ENCODE measurements around the gene YTHDC1. TPM values are rescaled to one million over a fixed set of nuclear protein-coding genes. Genes with fewer than 3 reads are reported as not detected.

YTHDC1 gene
- total RNA-seq, 4 donors from 2014 or later = 28.0 to 73.1 (median 34.9) TPM

DNA sequence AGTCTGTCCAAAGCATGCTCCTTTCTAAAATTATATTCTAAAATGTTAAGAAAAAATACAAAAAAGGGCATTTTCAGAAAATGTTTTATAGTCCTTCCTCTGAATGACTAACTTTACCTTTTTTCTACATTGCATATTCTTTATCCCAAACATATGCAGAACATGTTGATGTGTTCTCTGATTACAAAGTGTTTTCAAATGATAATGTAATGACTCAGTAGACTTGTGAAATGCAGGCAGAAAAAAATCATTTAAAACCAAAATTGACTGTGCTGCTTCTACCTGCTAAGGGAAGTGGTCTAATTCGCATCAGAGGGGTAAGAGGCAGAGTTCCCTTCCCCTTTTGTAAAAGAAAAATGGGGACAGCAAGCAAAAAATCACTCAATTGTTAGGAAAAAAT, 22.7 kb upstream of the YTHDC1 start:
- H3K9me3 ChIP-seq = no peaks in the 10 kb centered on the region
- H3K36me3 ChIP-seq = no peaks in the 10 kb centered on the region
- TF ChIP-seq, protein P1, sequence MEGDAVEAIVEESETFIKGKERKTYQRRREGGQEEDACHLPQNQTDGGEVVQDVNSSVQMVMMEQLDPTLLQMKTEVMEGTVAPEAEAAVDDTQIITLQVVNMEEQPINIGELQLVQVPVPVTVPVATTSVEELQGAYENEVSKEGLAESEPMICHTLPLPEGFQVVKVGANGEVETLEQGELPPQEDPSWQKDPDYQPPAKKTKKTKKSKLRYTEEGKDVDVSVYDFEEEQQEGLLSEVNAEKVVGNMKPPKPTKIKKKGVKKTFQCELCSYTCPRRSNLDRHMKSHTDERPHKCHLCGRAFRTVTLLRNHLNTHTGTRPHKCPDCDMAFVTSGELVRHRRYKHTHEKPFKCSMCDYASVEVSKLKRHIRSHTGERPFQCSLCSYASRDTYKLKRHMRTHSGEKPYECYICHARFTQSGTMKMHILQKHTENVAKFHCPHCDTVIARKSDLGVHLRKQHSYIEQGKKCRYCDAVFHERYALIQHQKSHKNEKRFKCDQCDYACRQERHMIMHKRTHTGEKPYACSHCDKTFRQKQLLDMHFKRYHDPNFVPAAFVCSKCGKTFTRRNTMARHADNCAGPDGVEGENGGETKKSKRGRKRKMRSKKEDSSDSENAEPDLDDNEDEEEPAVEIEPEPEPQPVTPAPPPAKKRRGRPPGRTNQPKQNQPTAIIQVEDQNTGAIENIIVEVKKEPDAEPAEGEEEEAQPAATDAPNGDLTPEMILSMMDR (IDR thresholded peaks at IDR 0.05 in 4 of 5, conservative IDR thresholded peaks at IDR 0.05 in 1 of 5) = no peak
- no peak for TF ChIP-seq POLR2A (IDR thresholded peaks at IDR 0.05)
- peaks cover 0 to 4% of the 10 kb centered on the region in 2 donors for H3K4me1 ChIP-seq
- no peak overlapping the region for H3K27ac ChIP-seq
- in situ Hi-C loops (cut with MboI; ENCODE audit: low sequenced_read_pairs in 4 of 4) = no loop called here
- H3K4me3 ChIP-seq = no peak overlapping the region
- intact Hi-C loops (cut with DNase I; ENCODE audit: low total_unique reads) = loop anchor here (2.0 kb wide), 1 partner anchor 22 kb away; the partner anchor contains the start of gene YTHDC1
- H3K27me3 ChIP-seq = peaks cover 0 to 5% (median 0%) of the 10 kb centered on the region in 3 donors
- ATAC-seq = no peak
- no peak for DNase-seq

DNA sequence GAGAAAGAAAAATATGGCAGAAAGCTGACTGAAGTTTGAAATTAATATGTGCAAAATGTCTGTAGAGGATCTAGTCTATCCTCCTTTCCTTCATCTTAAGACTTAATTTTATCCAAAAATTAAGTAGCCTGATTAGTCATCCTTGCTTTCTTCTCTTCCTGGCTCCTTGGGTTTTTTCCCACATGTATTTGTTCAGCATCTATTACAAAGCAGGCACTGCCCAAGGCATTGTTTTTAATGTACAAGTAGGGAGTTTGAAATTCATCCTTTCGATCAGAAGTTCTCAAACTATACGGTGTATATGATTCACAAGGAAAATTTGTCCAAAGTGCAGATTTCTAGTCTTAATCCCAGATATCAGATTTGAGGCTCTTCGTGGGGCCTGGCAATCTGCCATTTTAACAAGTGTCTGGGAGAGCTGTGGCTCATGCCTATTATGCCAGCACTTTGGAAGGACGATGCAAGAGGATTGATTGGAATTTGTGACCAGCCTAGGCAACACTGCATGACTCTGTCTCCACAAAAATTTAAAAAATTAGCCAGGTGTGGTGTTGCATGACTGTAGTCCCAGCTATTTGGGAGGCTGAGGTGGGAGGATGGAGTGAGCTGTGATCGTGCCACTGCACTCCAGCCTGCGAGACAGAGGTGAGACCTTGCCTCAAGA, 19.4 kb upstream of the YTHDC1 start:
- intact Hi-C loops (cut with DNase I; ENCODE audit: low total_unique reads) = no loop called here
- Histone ChIP-seq H3K4me1 (peaks cover 0 to 4% of the 10 kb centered on the region in 2 donors), H3K4me3 (no peak overlapping the region), H3K36me3 (no peaks in the 10 kb centered on the region), H3K27ac (no peak overlapping the region), H3K27me3 (peaks cover 0 to 3% (median 0%) of the 10 kb centered on the region in 3 donors), H3K9me3 (no peaks in the 10 kb centered on the region)
- no peak for ATAC-seq
- TF ChIP-seq, protein P1 (IDR thresholded peaks at IDR 0.05 in 4 of 5, conservative IDR thresholded peaks at IDR 0.05 in 1 of 5) = no peak
- TF ChIP-seq POLR2A (IDR thresholded peaks at IDR 0.05) = no peak
- no peak for DNase-seq
- in situ Hi-C loops (cut with MboI; ENCODE audit: low sequenced_read_pairs in 4 of 4) = no loop called here

DNA sequence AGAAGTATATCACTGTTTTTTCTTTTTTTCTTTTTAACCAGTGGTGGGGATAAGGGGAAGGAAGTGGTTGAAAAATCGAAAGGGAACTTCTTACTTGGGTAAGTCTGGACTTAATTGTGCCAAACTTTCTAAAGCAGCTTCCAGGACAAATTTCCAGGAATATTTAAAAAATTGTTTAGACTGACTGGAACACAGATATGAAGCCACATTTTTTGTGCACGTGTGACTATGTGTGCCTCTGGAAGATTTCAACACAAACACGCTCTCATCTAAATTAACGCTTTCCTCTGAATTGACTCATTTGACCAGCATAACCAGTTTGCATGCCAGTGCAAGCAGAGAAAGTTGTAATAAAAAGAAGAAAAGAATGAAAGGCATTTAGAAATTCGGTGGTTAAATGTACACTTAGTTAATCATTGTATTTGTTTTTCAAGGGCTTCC, 18.8 kb upstream of the YTHDC1 start:
- in situ Hi-C loops (cut with MboI; ENCODE audit: low sequenced_read_pairs in 4 of 4) (no loop called here), intact Hi-C loops (cut with DNase I; ENCODE audit: low total_unique reads) (no loop called here)
- peaks cover 0 to 4% of the 10 kb centered on the region in 2 donors for H3K4me1 ChIP-seq
- peaks cover 0 to 3% (median 0%) of the 10 kb centered on the region in 3 donors for H3K27me3 ChIP-seq
- H3K9me3 ChIP-seq = no peaks in the 10 kb centered on the region
- H3K36me3 ChIP-seq = no peaks in the 10 kb centered on the region
- H3K27ac ChIP-seq = no peak overlapping the region
- DNase-seq (no peak), ATAC-seq (no peak)
- no peak for TF ChIP-seq POLR2A (IDR thresholded peaks at IDR 0.05)
- TF ChIP-seq, protein P1 (IDR thresholded peaks at IDR 0.05 in 4 of 5, conservative IDR thresholded peaks at IDR 0.05 in 1 of 5) = no peak
- no peak overlapping the region for H3K4me3 ChIP-seq

DNA sequence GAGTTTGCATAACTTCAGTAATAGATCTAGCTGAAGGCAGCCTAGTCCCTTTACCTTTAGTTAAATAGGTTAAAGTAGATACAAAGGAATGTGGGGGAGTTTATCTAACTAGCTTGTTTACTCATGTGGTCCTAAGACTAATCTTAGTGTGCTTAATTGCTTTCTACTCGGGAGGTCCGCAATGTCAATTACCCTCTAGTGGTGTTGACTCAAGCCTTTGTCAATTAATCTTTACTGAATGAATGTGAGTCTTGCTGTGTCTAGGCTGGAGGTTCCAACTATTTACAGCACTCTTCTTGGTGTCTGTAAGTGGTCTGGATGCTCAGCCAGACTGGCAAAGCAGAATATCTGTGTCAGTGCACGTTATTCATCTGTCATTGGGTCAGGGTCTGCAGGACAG, 17.9 kb upstream of the YTHDC1 start:
- DNase-seq (no peak), ATAC-seq (no peak)
- Histone ChIP-seq H3K27ac (no peak overlapping the region), H3K36me3 (no peaks in the 10 kb centered on the region), H3K4me1 (no peaks in the 10 kb centered on the region), H3K27me3 (peaks cover 0 to 3% (median 0%) of the 10 kb centered on the region in 3 donors), H3K4me3 (no peak overlapping the region), H3K9me3 (no peaks in the 10 kb centered on the region)
- intact Hi-C loops (cut with DNase I; ENCODE audit: low total_unique reads) (no loop called here), in situ Hi-C loops (cut with MboI; ENCODE audit: low sequenced_read_pairs in 4 of 4) (no loop called here)
- TF ChIP-seq POLR2A (IDR thresholded peaks at IDR 0.05) = no peak
- TF ChIP-seq, protein P1 (IDR thresholded peaks at IDR 0.05 in 4 of 5, conservative IDR thresholded peaks at IDR 0.05 in 1 of 5) = no peak
